Sigmoid colon (tissue), 4 donors: ENCODE data around the gene DIPK1B.

Source experiments
- EP300 ChIP-seq, 4 donors: sonication (generic); formaldehyde crosslinking; IDR thresholded peaks; one replicate each; pipeline ENCODE4 v1.6.1; 2017; ENCODE audit warnings: antibody characterized with exemption in 4 of 4
- TF ChIP-seq, protein P1 (sequence below), 4 experiments: fragments of 450-650 bp in 3 of 4; fragments of 200-600 bp in 1 of 4; IDR thresholded peaks; one replicate each; pipeline ENCODE4 v1.5.1; 2016 to 2019; ENCODE audit warnings: antibody characterized with exemption in 4 of 4, mild to moderate bottlenecking in 3 of 4, moderate library complexity in 2 of 4

DNA sequence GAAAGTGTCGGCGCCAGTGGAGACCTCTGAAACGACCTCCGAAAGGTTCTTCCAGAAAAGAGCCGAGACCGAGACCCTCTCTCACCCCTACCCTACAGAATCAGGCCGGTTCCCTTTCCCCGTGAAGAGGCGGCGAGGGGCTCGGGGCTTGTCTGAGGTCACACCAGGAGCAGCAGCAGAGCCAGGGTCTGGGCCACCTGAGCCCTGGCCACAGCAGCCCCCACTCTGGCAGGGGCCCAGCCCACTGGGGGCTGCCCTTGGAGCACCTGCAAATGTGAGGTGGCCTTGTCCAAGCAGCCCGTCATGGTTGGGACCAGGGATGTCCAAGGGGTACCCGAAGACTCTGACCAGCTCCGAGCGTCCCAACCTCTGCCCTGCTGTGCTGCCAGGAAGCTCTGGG is 34.3 kb upstream of the DIPK1B start:
- TF ChIP-seq, protein P1, sequence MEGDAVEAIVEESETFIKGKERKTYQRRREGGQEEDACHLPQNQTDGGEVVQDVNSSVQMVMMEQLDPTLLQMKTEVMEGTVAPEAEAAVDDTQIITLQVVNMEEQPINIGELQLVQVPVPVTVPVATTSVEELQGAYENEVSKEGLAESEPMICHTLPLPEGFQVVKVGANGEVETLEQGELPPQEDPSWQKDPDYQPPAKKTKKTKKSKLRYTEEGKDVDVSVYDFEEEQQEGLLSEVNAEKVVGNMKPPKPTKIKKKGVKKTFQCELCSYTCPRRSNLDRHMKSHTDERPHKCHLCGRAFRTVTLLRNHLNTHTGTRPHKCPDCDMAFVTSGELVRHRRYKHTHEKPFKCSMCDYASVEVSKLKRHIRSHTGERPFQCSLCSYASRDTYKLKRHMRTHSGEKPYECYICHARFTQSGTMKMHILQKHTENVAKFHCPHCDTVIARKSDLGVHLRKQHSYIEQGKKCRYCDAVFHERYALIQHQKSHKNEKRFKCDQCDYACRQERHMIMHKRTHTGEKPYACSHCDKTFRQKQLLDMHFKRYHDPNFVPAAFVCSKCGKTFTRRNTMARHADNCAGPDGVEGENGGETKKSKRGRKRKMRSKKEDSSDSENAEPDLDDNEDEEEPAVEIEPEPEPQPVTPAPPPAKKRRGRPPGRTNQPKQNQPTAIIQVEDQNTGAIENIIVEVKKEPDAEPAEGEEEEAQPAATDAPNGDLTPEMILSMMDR (IDR thresholded peaks at IDR 0.05): no peak
- TF ChIP-seq EP300 (IDR thresholded peaks at IDR 0.05): no peak
